GM12892 (cell line): ENCODE data around the gene BCL11A.

ENCODE experiments used
- POLR2AphosphoS5 ChIP-seq: IDR thresholded peaks from 2 replicates; pipeline ENCODE4 v1.6.1; 2011; ENCODE audit warnings: low read depth, low read length, control low read depth
- TAF1 ChIP-seq: IDR thresholded peaks from 2 replicates; pipeline ENCODE4 v1.6.1; 2011; ENCODE audit warnings: low read depth, mild to moderate bottlenecking, control low read depth, low read length, borderline replicate concordance

DNA sequence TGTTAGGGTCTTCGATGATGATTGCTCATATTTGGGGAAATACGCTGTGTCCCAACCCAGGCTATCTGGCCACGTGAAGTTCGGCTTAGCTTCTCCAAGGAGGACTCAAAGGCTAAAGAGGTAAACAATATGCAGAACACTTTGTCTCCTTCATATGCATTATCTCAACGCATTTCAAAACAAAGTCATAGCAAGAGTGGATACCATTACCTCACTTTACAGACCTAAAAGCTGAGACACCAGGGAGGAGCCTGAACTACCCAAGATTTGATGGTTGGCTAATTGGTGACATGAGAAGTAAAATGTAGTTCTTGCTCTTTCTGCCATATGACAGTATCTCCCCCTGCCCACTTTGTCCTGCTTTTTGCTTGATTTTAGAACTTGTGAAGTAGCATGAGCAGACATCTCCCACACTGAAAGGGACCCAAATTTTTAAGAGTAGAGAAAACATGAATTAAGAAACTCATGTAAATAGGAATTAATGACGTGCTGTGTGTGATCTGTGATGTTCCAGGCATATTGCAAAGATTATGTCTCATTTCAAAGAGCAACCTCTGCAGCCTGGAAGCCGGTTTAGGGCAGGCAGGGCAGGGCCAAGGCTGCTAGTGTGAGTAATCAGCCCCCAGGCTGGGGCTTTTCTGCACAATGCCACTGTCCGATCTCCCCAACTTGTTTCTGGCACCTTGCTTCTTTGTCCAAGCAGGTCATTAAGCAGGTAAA lies 144.5 kb downstream of the BCL11A start:
- TF ChIP-seq POLR2AphosphoS5 = no peak
- TF ChIP-seq TAF1 = no peak
